ENCODE data around the gene IKBKE.

Gene IKBKE

GRCh38 chr1:206492589-206492988, 22.3 kb downstream of the IKBKE start:
- H3K27ac ChIP-seq (ENCODE audit: extremely low read depth, low read depth, low read length), result no peak overlapping the region

GRCh38 chr1:206493279-206493678, 23.0 kb downstream of the IKBKE start:
- Histone ChIP-seq H3K4me3 (ENCODE audit: low read depth, low read length) (no peak overlapping the region), H3K27ac (ENCODE audit: extremely low read depth, low read depth, low read length) (no peak overlapping the region), H3K36me3 (ENCODE audit: control insufficient read depth in 2 of 2, insufficient read depth in 1 of 2, low read length in 2 of 2) (peaks cover 0 to 13% of the 10 kb centered on the region in 2 experiments; a peak in 1 of 3 replicates), H3K9me3 (ENCODE audit: control insufficient read depth, insufficient read depth, low read depth, low read length) (no peaks in the 10 kb centered on the region), H3K4me1 (ENCODE audit: control insufficient read depth, insufficient read depth, low read length) (peaks cover 10% of the 10 kb centered on the region)
- CTCF ChIA-PET, result interaction anchor here (0.7 to 6.8 kb wide), 7 partner anchors 14 to 92 kb away, joined by 3 to 115 read pairs (median 3); no protein-coding TSS in a partner anchor
- POLR2A ChIA-PET, result interaction anchor here (0.6 kb wide), 1 partner anchor 14 kb away, joined by 3 read pairs; the partner anchor contains the start of gene RASSF5
- no peak for TF ChIP-seq ZBTB10 (tag by site-specific recombination; IDR thresholded peaks at IDR 0.05)

More at GRCh38 chr1:206492589-206492988, 22.3 kb downstream of the IKBKE start:
- Histone ChIP-seq H3K9me3 (ENCODE audit: control insufficient read depth, insufficient read depth, low read depth, low read length) (no peaks in the 10 kb centered on the region), H3K36me3 (ENCODE audit: control insufficient read depth in 2 of 2, insufficient read depth in 1 of 2, low read length in 2 of 2) (peaks cover 0 to 13% of the 10 kb centered on the region in 2 experiments; a peak in 1 of 3 replicates), H3K4me1 (ENCODE audit: control insufficient read depth, insufficient read depth, low read length) (peaks cover 10% of the 10 kb centered on the region), H3K4me3 (ENCODE audit: low read depth, low read length) (no peak overlapping the region)
- ChIA-PET POLR2A (interaction anchor here (0.6 kb wide), 1 partner anchor 15 kb away, joined by 3 read pairs; the partner anchor contains the start of gene RASSF5), CTCF (interaction anchor here (1.0 to 6.8 kb wide), 5 partner anchors 9 to 93 kb away, joined by 3 to 115 read pairs (median 3); no protein-coding TSS in a partner anchor)
- TF ChIP-seq PRDM6 (tag by site-specific recombination; IDR thresholded peaks at IDR 0.05) (no peak), ZFP69B (tag by site-specific recombination; IDR thresholded peaks at IDR 0.05) (no peak), ZFP37 (tag by site-specific recombination; IDR thresholded peaks at IDR 0.05) (no peak), ZXDB (tag by site-specific recombination; IDR thresholded peaks at IDR 0.05) (no peak)

- Histone ChIP-seq H3K4me1 (ENCODE audit: control insufficient read depth, insufficient read depth, low read length) (peaks cover 10% of the 10 kb centered on the region), H3K36me3 (ENCODE audit: control insufficient read depth in 2 of 2, insufficient read depth in 1 of 2, low read length in 2 of 2) (peaks cover 0 to 13% of the 10 kb centered on the region in 2 experiments; a peak in 1 of 3 replicates), H3K9me3 (ENCODE audit: control insufficient read depth, insufficient read depth, low read depth, low read length) (no peaks in the 10 kb centered on the region), H3K4me3 (ENCODE audit: low read depth, low read length) (no peak overlapping the region), H3K27ac (ENCODE audit: extremely low read depth, low read depth, low read length) (no peak overlapping the region)
- TF ChIP-seq ZNF335 (tag by site-specific recombination; conservative IDR thresholded peaks at IDR 0.05), result no peak
- TF ChIP-seq ZNF76 (tag by site-specific recombination; IDR thresholded peaks at IDR 0.05; ENCODE audit: borderline replicate concordance, low read depth), result no peak
- TF ChIP-seq ZNF341 (tag by site-specific recombination; IDR thresholded peaks at IDR 0.05; ENCODE audit: low read depth), result peak; percentile 71
- TF ChIP-seq ZBTB11 (tag by site-specific recombination; conservative IDR thresholded peaks at IDR 0.05; ENCODE audit: low read depth), result no peak
- peak; percentile 21; the same call in 1 of the 2 replicates for TF ChIP-seq OSR2 (tag by site-specific recombination; IDR thresholded peaks at IDR 0.05)
- peak; percentile 73 for TF ChIP-seq WT1 (tag by site-specific recombination; IDR thresholded peaks at IDR 0.05)
- no peak for TF ChIP-seq ZNF157 (tag by site-specific recombination; IDR thresholded peaks at IDR 0.05)
- peak; percentile 94 for TF ChIP-seq KLF17 (tag by site-specific recombination; IDR thresholded peaks at IDR 0.05)
- TF ChIP-seq KLF16 (tag by site-specific recombination; IDR thresholded peaks at IDR 0.05), result no peak
- TF ChIP-seq GLIS1 (tag by site-specific recombination; IDR thresholded peaks at IDR 0.05), result peak; percentile 92
- 0 out of 2 replicates have a peak, but pooled peaks have one; percentile 13 for TF ChIP-seq PRDM6 (tag by site-specific recombination; IDR thresholded peaks at IDR 0.05)
- TF ChIP-seq INSM2 (tag by site-specific recombination; IDR thresholded peaks at IDR 0.05), result no peak
- CTCF ChIA-PET, result interaction anchor here (0.6 to 2.7 kb wide), 5 partner anchors 15 to 444 kb away, joined by 6 to 18 read pairs (median 8); no protein-coding TSS in a partner anchor
- POLR2A ChIA-PET, result interaction anchor here (1.1 kb wide), 1 partner anchor 140 kb away, joined by 3 read pairs; the partner anchor contains the start of gene DYRK3
Measured at GRCh38 chr1:206495011-206495461, 24.8 kb downstream of the IKBKE start.
